Measurements from ENCODE around the gene C1orf94.

DNA sequence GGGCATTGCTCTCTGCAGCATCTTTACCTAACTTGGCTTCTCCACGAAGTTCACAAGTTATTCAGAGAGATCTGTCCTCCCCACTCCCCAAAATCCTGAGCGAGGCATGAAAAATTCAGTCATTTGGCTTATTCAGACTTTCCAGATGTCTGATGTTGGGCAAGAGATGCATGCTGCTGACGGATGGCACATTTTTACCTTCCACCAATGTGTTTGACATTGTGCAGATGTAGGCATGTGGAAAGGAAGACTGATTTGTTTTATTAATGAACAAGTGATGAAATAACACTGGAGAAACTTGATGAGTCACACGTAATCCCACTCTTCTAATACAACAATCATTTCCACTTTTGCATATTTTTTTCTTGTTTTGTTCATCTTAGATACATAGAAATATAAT lies 86.7 kb downstream of the C1orf94 start:
- no peak for TF ChIP-seq FOSL1 (IDR thresholded peaks at IDR 0.05; ENCODE audit: insufficient read depth, low read depth, low read length)
- TF ChIP-seq, protein P1, sequence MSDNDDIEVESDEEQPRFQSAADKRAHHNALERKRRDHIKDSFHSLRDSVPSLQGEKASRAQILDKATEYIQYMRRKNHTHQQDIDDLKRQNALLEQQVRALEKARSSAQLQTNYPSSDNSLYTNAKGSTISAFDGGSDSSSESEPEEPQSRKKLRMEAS (IDR thresholded peaks at IDR 0.05), result no peak
- TF ChIP-seq, protein P2, sequence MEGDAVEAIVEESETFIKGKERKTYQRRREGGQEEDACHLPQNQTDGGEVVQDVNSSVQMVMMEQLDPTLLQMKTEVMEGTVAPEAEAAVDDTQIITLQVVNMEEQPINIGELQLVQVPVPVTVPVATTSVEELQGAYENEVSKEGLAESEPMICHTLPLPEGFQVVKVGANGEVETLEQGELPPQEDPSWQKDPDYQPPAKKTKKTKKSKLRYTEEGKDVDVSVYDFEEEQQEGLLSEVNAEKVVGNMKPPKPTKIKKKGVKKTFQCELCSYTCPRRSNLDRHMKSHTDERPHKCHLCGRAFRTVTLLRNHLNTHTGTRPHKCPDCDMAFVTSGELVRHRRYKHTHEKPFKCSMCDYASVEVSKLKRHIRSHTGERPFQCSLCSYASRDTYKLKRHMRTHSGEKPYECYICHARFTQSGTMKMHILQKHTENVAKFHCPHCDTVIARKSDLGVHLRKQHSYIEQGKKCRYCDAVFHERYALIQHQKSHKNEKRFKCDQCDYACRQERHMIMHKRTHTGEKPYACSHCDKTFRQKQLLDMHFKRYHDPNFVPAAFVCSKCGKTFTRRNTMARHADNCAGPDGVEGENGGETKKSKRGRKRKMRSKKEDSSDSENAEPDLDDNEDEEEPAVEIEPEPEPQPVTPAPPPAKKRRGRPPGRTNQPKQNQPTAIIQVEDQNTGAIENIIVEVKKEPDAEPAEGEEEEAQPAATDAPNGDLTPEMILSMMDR (IDR thresholded peaks at IDR 0.05; ENCODE audit: control extremely low read depth in 1 of 3, insufficient read depth in 1 of 3, low read depth in 1 of 3, low read length in 3 of 3), result no peak
- no peak for TF ChIP-seq NRF1 (IDR thresholded peaks at IDR 0.05; ENCODE audit: low read depth, low read length)
- TF ChIP-seq POLR2A (IDR thresholded peaks at IDR 0.05; ENCODE audit: control extremely low read depth in 1 of 2, low read depth in 2 of 2, low read length in 2 of 2), result no peak
- TF ChIP-seq NANOG (IDR thresholded peaks at IDR 0.05; ENCODE audit: insufficient read depth, low read depth, low read length, poor library complexity, severe bottlenecking), result no peak
- TF ChIP-seq, protein P3, sequence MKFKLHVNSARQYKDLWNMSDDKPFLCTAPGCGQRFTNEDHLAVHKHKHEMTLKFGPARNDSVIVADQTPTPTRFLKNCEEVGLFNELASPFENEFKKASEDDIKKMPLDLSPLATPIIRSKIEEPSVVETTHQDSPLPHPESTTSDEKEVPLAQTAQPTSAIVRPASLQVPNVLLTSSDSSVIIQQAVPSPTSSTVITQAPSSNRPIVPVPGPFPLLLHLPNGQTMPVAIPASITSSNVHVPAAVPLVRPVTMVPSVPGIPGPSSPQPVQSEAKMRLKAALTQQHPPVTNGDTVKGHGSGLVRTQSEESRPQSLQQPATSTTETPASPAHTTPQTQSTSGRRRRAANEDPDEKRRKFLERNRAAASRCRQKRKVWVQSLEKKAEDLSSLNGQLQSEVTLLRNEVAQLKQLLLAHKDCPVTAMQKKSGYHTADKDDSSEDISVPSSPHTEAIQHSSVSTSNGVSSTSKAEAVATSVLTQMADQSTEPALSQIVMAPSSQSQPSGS (IDR thresholded peaks at IDR 0.05; ENCODE audit: low read length), result no peak
- TF ChIP-seq SAP30 (IDR thresholded peaks at IDR 0.05; ENCODE audit: insufficient read depth, insufficient replicate concordance, low read length), result no peak
- TF ChIP-seq JUN (IDR thresholded peaks at IDR 0.05; ENCODE audit: low read depth, low read length), result no peak
- no peak for TF ChIP-seq SP1 (IDR thresholded peaks at IDR 0.05; ENCODE audit: low read depth, low read length)
- no peak for TF ChIP-seq YY1 (IDR thresholded peaks at IDR 0.05; ENCODE audit: low read depth, low read length)
- TF ChIP-seq RXRA (IDR thresholded peaks at IDR 0.05; ENCODE audit: insufficient read depth, low read depth, low read length), result no peak
- no peak for TF ChIP-seq TAF1 (IDR thresholded peaks at IDR 0.05; ENCODE audit: low read depth, low read length)
- TF ChIP-seq, protein P4, sequence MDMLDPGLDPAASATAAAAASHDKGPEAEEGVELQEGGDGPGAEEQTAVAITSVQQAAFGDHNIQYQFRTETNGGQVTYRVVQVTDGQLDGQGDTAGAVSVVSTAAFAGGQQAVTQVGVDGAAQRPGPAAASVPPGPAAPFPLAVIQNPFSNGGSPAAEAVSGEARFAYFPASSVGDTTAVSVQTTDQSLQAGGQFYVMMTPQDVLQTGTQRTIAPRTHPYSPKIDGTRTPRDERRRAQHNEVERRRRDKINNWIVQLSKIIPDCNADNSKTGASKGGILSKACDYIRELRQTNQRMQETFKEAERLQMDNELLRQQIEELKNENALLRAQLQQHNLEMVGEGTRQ (IDR thresholded peaks at IDR 0.05; ENCODE audit: low read length), result no peak

Data from H1 (cell line).